SH-SY5Y (cell line): ENCODE measurements around the gene ZBTB20.

Experiments used
- GATA2 ChIP-seq: IDR thresholded peaks from 2 replicates; pipeline ENCODE4 v1.6.1; 2011; ENCODE audit warnings: mild to moderate bottlenecking, low read depth, low read length
- GATA3 ChIP-seq: IDR thresholded peaks from 2 replicates; pipeline ENCODE4 v1.6.1; 2011; ENCODE audit warnings: low read depth, mild to moderate bottlenecking, low read length, moderate library complexity

GRCh38 chr3:115095236-115095635, 51.9 kb downstream of the ZBTB20 start:
- TF ChIP-seq GATA2 (no peak), GATA3 (no peak)
